ENCODE data around the gene MACO1.

The MACO1 gene

DNA sequence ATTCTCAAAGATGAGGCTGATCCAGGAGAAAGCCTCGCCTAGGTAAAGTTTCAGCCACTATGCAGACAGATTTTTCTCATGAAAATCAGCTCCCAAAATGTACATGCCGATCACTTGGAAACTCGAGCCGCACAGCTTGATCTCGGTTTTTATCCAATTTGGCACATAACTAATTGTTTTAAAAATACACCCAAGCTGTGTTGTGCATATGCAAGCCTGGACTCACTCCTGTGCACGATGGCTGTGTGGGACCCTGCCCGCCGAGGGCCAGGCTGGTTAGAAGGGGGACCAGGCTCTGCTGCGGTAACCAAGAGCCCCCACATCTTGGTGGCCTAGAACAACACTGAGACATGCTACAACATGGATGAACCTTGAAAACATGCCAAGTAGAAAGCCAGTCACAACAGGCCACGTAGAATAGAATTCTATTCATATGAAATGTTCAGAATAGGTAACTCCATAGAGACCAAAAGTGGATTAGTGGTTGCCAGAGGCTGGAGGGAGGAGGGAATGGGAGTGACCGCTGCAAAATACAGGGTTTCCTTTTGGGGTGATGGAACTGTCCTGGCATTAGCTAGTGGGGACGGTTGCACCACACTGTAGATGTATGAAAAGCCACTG is 96.6 kb downstream of the MACO1 start:
- DNase-seq: no peak

DNA sequence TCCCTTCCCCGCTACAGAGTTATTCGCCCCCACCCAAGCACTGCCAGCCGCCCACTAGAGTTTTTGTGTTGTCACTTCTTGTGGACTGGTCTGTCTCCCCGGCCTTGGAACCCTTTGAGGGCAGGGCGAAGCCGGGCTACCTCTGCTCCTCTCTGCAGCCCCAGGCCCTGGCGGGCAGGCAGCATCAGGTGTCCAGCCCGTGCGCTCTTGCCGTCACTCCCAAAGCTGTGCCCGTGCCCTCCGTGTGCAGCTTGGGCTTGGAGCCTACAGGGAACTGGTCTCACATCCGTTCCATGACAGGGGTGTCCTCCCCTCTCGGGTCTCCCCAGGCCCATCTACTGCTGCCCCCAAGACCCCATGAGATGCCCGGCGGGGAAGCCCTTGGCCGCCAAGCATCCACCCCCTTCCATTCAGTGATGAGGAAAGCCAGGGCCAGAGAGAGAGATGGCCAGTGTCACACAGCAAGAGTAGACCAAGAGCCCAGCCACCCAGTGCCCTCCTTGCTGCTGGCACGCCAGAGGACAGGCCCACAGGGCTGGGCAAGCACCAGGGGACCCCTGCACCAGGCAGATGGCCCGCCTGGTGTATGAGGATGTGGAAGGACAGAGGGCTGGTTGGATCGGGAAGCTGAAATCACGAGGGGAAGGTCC is 97.4 kb downstream of the MACO1 start:
- no peak for DNase-seq

DNA sequence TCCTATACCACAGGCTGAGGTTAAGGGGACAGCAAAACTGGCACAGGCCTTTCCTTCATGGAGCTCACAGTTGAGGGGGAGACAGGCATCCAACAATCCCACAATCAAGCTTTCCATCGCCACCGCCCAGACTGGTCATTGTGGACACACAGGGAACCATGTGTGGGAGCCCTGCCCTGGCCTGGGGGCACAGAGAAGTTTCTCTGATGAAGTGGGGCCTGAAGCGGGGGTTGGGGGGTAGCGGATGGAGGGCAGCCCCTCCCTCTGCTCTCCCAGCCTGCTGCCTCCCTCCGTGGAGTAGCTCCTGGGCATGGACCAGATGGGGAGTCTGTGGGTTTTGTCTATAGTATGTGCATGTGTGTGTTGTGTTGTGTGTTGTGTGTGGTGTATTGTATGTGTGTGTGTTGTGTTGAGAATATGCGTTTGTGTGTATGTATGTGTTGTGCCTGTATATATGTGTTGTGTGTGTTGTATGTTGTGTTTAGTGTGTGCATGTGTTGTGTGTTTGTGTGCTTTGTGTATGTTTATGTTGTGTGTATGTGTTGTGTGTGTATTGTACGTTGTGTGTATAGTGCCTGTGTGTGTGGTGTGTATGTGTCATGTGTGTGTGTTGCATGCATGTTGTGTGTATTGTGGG is 98.3 kb downstream of the MACO1 start:
- no peak for DNase-seq

DNA sequence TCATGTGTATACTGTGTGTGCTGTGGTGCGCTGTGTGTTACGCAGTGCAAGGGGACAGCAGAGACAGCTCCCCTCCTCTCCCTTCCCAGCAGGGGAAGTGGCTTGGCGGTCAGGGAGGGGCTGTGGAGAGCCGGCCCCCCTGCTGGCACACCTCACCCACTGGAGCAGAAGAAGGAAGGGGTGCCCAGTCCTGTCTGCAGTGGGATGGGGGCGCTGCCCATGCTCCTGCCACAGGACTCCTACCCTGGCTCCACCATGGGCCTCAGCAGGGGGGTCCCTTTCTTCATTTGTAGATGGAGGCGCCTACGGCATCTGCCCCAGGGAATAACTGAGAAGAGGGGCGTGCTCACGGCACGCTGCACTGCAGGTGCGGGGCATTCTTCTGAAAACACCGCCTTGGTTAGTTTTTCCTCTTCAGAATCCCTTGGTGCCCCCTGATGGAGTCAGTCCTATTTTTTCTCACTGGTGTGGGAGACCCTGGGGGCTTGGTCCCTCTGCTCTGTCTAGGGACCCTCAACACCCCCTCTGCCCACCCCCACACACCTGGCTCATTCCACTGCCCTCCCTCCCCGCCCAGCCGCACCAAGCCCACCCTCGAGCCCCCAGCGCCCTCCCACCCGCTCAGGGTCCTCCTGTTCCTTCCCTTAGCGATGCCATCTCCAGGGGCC is 99.0 kb downstream of the MACO1 start:
- no peak for DNase-seq

DNA sequence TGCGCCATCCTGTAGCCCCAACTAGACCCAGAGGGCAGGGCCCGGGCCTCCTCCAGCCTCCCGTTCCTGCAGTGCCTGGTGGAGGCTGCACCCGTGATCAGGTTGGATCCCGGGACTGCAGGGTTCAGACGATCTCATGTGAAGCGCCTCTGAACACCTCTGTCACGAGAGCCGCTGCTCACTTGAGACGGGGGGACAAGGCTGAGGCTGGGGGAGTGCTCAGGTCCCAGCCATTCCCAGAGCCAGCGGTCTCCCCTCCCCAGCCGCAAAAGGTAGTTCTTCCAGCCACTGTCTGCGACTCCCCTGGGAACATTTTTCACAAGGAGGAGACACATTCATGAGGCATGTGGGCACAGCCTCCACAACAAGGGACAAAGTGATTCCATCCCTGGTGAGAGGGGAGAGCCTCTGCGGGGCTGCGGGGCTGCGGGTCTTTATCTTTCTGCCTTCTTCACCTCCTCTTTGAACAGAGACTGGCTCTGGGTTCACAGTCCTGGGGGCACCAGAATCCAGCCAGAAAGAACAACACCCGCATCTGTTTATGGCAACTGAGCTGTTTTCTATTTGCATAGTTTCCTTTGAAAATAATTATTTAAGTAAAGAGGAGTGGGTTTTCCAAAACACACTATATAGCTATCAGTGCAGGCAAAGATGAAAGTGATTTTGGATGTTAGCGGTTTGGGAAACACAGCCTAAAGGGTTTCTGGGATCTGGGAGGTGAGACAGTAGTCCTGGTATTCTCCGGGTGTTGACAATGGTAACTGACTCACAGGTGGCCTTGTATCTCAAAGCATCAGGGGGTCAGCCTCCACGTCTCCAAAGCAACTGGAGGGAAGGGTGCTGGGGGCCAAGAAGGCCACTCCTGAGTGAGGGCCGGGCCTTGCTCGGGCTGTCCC is 99.7 kb downstream of the MACO1 start:
- DNase-seq: no peak

DNA sequence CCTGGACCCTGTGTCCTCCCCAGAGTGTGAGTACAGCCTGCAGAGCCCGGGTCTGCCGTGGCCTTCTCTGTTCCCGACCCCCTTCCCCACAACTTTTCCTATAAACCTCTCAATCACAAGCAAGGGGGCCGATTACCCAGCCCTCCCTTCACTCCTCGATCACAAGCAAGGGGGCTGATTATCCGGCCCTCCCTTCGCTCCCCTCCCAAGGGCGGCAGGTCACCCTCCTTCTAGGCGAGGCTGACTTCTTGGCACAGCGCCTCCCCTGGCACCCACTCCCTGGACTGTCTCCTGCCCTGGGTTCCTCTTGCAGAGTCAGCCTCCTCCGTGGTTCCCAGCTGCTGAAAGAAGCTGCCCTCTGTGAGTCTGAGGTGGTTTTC is 100.4 kb downstream of the MACO1 start:
- DNase-seq: no peak

DNA sequence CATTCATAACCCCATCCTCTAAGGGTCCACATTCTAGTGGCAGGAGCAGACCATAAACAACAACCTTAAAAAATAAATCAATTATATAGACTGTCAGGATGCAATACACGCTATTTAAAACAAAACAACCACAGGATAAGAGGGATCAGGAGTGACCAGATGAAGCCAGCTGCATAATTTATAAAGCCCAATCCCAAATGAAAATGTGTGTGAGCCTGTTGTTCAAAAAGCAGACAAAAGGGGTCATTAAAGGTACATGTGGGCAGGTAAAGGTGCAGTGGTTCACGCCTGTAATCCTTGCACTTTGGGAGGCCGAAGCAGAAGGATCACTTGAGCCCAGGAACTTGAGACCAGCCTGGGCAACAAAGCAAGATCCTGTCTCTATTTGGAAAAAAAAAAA is 102.3 kb downstream of the MACO1 start:
- no peak for DNase-seq

DNA sequence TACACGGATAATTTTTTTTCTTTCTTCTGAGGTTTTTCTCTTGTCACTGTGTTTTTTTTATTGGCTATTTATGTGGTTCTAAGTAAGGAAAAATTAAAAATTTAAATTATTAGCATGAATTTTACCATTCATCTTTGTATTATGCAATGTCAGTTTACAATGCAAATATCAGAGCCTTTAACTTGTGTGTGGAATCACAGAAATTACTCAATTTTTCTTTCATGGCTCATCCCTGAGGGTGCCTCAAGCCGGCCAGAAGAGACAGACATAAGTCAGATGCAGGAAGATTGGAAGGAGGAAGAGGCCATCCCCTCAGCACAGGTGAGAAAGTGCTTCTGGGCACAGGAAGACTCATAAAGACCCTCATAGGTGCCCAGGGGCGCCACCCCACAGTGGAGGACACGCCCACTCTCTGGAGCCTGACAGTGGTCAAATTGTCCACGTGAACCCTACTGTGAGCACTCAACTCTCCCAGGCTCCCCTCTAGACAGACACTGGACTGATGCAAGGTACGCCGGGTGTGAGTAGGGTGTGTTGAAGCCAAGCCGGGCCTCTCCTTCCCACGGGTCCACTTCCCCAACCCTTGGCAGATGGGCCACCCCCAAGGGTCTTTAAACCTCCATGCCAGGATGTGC is 103.2 kb downstream of the MACO1 start:
- DNase-seq: no peak

DNA sequence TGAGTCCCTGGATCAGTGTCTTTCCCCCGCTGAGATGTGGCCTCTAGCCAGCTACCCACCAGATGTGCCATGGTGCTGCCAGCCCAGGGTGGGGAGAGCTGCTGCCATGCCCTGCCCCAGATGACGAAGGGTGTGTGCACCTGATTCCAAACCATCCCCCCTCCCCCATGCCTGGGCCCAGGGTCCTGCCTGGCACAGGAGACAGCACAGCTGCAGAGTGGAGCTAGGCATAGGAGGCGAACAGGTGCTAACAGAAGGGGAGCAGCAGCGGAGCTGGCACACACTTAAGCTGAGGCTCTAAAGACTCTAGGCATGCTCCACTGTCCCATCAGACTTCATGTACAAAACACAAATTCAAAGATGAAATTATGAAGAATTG is 103.7 kb downstream of the MACO1 start:
- no peak for DNase-seq

DNA sequence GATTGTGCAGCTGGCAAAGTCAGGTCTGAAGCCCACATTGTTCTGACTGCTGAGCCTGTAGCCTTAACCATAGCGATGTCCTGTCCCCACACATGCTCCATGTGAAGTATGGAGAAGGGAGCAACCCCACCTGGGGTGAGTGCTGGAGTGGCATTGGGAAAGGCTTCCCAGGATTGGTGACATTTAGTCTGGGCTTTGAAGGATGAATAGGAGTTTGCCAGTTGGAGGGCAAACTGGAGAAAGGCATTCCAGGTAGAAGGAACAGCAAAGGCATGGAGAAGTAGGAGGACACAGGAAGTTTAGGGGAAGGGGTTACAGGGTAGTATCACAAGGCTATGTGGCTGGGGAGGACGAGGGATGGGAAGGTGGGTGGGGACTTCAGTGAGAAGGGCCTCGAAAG is 105.4 kb downstream of the MACO1 start:
- no peak for DNase-seq

DNA sequence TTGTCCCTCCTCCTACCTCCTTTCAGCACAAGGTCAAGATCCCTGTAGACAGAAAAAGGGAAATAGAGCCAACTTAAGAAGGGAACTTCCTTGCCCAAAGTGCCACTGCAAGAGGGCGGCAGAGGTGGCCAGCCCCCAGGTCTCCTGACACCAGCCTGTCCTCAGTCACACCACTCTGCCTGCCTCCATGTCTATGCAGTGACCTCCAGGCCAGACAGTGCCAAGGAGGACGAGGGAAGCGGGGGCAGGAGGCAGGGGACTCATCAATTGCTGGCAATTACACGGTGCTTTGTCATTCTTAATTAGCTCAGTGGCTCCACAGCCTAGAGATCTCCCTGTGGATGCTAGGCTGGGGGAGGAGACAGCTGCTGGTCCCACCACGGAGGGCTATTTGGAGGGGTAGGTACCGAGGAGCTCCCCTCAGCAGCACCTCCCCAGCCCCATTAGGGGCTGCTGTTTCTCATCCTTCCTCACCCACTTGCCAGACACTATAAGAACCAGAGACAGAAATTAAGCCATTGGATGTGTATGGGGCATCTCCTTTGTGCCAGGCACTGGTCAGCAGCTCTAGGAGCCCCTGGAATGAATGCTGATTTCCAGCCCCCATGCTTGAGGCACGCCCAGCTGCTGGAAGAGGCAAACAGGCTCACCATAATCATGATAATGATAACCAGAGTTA is 106.6 kb downstream of the MACO1 start:
- no peak for DNase-seq

DNA sequence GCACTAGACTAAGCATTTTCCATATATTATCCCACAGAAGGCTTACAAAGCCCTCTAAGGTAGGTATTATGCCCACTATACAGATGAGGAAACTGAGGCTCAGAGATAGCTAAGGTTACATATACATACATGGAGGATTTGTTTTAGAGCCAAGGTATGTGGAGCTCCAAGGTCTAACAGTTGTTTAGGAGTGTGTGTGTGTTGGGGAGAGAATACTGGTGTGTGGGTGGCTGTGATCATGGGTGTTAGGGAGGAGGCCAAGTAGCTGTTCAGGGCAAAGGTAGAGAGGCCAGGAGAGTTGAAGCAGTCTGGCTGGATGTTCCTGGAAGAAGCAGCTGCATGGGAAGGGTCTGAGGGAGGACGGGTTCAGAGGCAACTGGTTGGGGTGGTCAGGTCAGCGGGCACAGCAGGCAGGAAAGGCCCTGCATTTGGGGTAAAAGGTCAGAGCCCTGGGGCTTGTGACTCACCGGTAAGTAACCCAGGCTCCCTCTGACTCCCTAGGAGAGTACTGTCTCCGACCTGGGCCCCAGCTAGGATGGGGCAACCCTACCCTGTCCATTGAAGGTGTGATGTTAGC is 107.6 kb downstream of the MACO1 start:
- no peak for DNase-seq

DNA sequence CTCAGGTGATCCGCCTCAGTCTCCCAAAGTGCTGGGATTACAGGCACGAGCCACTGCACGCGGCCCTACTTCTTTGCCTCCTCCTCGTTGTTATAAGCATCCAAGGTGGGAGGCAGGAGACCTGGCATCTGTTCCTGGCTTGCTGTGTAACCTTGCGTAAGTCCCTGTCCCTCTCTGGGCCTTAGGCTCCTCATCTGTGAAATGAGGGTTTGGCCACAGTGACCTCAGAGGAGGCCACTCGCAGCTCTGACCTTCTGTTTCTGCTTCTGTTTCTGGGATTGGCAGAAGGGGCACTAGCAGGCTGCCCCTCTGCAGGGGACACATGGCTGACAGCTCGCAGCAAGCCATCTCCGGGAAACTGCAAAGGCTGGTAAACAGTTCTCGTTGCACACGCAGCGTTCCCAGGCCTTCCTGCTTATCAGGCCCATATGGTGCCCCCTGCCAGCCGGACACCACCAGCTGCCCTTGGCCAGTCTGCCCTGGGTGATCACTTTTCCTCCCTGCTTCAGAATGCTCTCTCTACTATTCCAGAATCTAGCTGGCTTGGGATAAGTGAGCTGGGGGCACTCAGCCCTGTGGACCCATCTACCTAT is 110.1 kb downstream of the MACO1 start:
- DNase-seq: no peak

DNA sequence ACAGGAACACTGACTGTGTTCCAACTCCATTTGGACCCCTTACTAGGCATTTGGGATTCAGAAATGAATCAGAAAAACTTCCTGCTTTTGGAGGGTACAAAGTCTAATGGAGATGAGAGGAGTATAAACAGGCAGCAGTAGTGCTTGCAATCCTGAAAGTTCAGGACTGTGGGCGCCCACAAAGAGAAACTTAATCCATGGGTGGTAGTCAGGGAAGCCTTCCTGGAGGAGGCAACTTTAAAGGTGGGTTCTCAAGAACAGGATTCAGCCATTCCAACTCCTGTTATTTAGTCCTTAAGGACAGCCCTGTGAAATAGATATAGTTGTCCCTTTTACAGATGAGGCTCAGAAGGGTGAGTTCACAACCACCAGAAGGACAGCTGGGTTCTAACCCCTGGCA is 110.7 kb downstream of the MACO1 start:
- DNase-seq: no peak

DNA sequence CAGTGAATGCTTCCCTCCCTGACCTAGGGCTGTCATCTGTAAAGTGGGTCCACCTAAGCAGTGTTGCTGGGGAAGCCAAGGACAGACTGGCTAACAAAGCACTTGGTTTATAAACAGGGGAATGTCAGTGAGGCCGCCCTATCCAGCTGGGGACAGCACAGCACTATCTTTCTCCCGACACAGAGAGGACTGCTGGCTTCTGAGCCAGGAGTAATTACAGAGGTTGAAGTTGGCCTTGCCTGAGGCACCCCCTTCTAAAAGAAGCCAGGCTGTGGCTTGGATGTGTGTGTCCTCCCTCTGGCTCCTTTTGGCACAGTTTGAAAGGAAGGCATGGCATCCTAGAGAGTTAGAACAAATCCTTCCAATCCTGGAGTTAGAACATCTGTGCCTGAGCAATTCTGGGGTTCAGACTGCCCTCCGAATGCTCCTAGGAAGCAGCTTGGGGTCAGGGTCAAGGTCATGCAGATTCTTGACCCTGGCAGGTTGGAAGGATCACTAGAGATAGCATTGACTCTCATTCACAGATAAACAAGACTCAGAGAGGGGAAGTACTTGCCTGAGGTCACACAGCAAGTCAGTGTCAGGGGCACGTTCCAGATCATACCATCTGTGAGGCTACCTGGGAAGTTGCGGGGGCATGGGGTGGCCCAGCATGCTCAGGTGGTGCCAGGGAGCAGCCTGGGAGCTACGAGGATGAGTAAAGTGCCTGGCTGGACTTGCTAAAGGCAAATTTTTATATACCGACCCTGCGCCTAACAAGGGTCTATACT is 111.4 kb downstream of the MACO1 start:
- no peak for DNase-seq

DNA sequence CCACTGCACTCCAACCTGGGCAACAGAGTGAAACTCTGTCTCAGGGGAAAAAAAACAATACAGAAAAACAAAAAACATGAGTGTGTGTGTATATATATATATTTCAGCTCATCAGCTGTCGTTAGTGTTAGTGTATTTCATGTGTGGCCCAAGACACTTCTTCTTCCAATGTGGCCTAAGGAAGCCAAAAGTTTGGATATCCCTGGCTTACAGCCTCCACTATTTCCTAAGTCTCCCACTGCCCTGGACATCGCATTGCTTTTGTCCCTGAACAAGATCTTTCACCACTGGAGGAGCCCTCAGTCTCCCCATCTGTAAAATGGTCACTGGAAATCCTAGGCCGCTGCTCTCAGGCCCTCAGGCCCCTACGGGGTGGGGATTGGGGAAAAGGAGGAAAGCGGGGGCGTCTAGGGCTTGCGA is 112.3 kb downstream of the MACO1 start:
- no peak for DNase-seq

DNA sequence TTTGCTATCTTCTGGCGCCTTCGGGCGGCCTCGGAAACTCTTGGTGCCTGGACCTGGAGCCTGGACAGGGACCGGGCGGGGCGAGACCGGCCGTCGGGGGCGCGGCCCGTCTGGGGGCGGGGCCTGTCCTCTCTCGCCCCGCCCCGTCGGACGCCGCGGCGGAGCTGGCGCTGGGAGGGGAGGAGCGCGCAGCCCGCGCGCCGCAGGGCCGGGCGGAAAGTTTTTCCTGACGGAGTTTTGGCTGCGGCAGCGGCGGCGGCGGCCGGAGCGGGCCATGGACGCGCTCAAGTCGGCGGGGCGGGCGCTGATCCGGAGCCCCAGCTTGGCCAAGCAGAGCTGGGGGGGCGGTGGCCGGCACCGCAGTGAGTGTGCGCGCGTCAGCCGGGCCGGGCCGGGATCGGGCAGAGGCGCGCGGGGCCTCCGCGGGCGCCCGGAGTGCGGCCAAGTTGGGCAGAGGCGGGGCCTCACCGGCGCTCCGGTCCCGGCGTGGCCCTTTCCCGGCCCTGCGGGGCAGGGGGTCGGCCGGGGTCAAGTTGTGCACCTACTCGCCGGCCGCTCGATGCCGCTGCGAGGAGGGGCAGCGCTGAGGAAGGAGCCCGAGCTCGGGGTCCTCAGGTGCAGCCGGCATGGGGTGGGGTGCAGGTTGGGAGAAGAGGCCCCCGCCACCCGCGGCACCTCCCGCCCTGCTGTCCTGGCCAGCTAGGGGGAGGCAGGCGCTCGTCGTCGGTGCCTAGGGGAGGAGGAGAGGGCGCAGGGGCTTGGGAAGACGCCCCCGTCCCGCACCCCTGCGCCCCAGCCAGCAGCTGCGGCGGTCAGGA is 112.9 kb downstream of the MACO1 start, which contains the start of gene LDLRAP1:
Gene LDLRAP1 (plus strand): TSS at position 182 of the 818 bp plus-strand sequence. CDS start 93 bp downstream, at position 275.
- peak; percentile 69 to 75 for DNase-seq

DNA sequence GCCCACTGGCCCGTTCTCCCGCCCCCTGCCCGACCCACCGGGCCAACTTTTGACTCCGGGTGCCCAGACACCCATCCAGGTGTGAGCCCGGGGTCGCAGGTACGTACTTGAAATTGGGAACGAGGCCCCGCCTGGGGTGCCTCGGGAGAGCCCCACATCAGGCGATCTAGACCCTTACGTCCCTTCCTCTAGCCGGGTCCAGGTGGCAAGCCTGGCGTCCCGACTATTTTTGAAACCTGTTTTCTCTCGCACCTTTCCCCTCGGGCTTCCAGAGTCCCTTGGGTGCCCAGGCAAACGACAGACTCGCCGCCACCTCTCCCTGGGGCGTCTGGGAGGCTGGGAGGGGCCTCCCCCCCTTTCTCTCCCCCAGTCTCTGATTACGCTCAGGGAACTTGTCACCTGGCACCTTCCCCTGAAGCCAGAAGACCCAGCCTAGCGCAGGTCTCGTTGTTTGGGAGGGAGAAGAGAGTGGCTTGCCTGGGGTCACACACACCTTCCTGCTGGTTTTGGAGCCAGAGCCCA is 113.6 kb downstream of the MACO1 start:
- DNase-seq: no peak

DNA sequence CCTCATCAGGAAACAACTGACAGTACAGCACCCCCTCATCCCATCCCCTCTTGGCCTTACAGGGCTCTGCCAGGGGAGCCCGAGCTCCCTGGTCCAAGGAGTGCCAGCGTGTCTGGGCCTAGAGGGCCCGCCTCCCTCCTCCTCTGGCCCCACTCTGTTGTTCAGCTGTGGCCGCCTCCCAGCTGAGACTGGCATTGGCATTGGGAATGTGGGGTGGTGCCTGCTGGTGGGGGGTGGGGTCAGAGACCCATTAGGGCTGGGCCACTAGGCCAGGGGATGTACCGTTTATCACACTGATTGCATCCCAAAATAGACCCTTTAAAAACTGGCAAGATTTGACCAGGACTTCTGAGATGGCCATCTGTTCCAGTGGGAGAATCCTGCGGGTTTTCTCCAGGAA is 114.1 kb downstream of the MACO1 start:
- DNase-seq: no peak

All from stimulated activated CD4-positive, alpha-beta T cell treated with anti-CD3 and anti-CD28 coated beads, Interleukin-2, amount 100 ng/mL, for 24 hours (primary cell).